ENCODE data around the gene ZFC3H1. TPM values are rescaled to one million over a fixed set of nuclear protein-coding genes. Genes with fewer than 3 reads are reported as not detected.

Gene ZFC3H1
- total RNA-seq, 1 experiment from 2014 or later = 4.4 TPM

- DNase-seq (ENCODE audit: low spot score) = no peak
These were observed 8.2 kb upstream of the ZFC3H1 start for GRCh38 chr12:71671816-71672215.

GRCh38 chr12:71671311-71671710, 7.7 kb upstream of the ZFC3H1 start:
- DNase-seq (ENCODE audit: low spot score) = no peak

- no peak for DNase-seq (ENCODE audit: low spot score)
These were observed 2.6 kb upstream of the ZFC3H1 start for GRCh38 chr12:71666259-71666658.

GRCh38 chr12:71665090-71665463, 1.4 kb upstream of the ZFC3H1 start:
- DNase-seq (ENCODE audit: low spot score) = no peak

GRCh38 chr12:71664411-71665089, 902 bp upstream of the ZFC3H1 start:
- no peak for DNase-seq (ENCODE audit: low spot score)

GRCh38 chr12:71662849-71663560, 643 bp downstream of the ZFC3H1 start:
- DNase-seq (ENCODE audit: low spot score) = peak; percentile 18

- DNase-seq (ENCODE audit: low spot score) = no peak
These were observed 1.6 kb downstream of the ZFC3H1 start for GRCh38 chr12:71661977-71662530.

GRCh38 chr12:71656740-71657139, 6.9 kb downstream of the ZFC3H1 start:
- DNase-seq (ENCODE audit: low spot score) = no peak

GRCh38 chr12:71655907-71656306, 7.7 kb downstream of the ZFC3H1 start:
- no peak for DNase-seq (ENCODE audit: low spot score)

GRCh38 chr12:71655495-71655894, 8.2 kb downstream of the ZFC3H1 start:
- no peak for DNase-seq (ENCODE audit: low spot score)

- no peak for DNase-seq (ENCODE audit: low spot score)
These were observed 9.4 kb downstream of the ZFC3H1 start for GRCh38 chr12:71654200-71654599.

GRCh38 chr12:71653137-71653536, 10.5 kb downstream of the ZFC3H1 start:
- no peak for DNase-seq (ENCODE audit: low spot score)

- DNase-seq (ENCODE audit: low spot score) = no peak
These were observed 11.0 kb downstream of the ZFC3H1 start for GRCh38 chr12:71652656-71653055.

- DNase-seq (ENCODE audit: low spot score) = no peak
These were observed 14.2 kb downstream of the ZFC3H1 start for GRCh38 chr12:71649401-71649800.

- no peak for DNase-seq (ENCODE audit: low spot score)
These were observed 15.1 kb downstream of the ZFC3H1 start for GRCh38 chr12:71648537-71648936.

- no peak for DNase-seq (ENCODE audit: low spot score)
These were observed 17.1 kb downstream of the ZFC3H1 start for GRCh38 chr12:71646512-71646911.

- DNase-seq (ENCODE audit: low spot score) = no peak
These were observed 18.4 kb downstream of the ZFC3H1 start for GRCh38 chr12:71645268-71645667.

GRCh38 chr12:71642264-71642663, 21.4 kb downstream of the ZFC3H1 start:
- no peak for DNase-seq (ENCODE audit: low spot score)

GRCh38 chr12:71641390-71641789, 22.3 kb downstream of the ZFC3H1 start:
- no peak for DNase-seq (ENCODE audit: low spot score)

GRCh38 chr12:71640316-71640715, 23.3 kb downstream of the ZFC3H1 start:
- DNase-seq (ENCODE audit: low spot score) = no peak

GRCh38 chr12:71639341-71639760, 24.3 kb downstream of the ZFC3H1 start:
- no peak for DNase-seq (ENCODE audit: low spot score)

GRCh38 chr12:71638499-71638898, 25.1 kb downstream of the ZFC3H1 start:
- no peak for DNase-seq (ENCODE audit: low spot score)

- DNase-seq (ENCODE audit: low spot score) = peak; percentile 60
These were observed 26.9 kb downstream of the ZFC3H1 start for GRCh38 chr12:71636704-71637115.
